A673 (cell line): ENCODE measurements around the gene BCL2. TPM values are rescaled to one million over a fixed set of nuclear protein-coding genes. Genes with fewer than 3 reads are reported as not detected.

Experiments
- BruUV-seq: library from RNA; stranded (reverse); fragments of 400-500 nt; replicated peaks from 2 replicates; lab custom pipeline; 2021; lab: Mats Ljungman, UMichigan
- CTCF ChIA-PET: fragments of 300-600 bp; sonication (Branson Sonifier 250); formaldehyde crosslinking; loops from one replicate; lab custom pipeline; 2022; ENCODE audit warnings: antibody characterized with exemption; lab: Charles Lee
- POLR2A ChIA-PET: fragments of 300-600 bp; sonication (Branson Sonifier 250); formaldehyde crosslinking; loops from one replicate; lab custom pipeline; 2022; ENCODE audit warnings: antibody characterized with exemption; ENCODE audit not compliant: low non-redundant PET; lab: Charles Lee
- DNase-seq: peaks from one replicate; pipeline ENCODE4 v3.0.0-alpha.2; 2015; ENCODE audit warnings: low spot score
- H3K27ac ChIP-seq: fragments of 200-600 bp; sonication (generic); 2 replicates; pipeline ENCODE4 v1.5.1; 2016; ENCODE audit warnings: mixed run types, low read depth, mild to moderate bottlenecking, mixed read lengths, antibody characterized with exemption, low read length; ENCODE audit not compliant: poor library complexity, severe bottlenecking
- H3K27me3 ChIP-seq: fragments of 200-600 bp; sonication (generic); replicated peaks from 2 replicates; pipeline ENCODE4 v1.6.1; 2017; ENCODE audit warnings: mixed run types, low read depth, mild to moderate bottlenecking, mixed read lengths, antibody characterized with exemption, low read length; ENCODE audit not compliant: insufficient read depth, poor library complexity
- H3K36me3 ChIP-seq: fragments of 200-600 bp; sonication (generic); 2 replicates; pipeline ENCODE4 v1.6.1; 2016; ENCODE audit warnings: mixed run types, mild to moderate bottlenecking, mixed read lengths, antibody characterized with exemption, low read length; ENCODE audit not compliant: insufficient read depth, poor library complexity, severe bottlenecking
- H3K4me1 ChIP-seq: fragments of 200-600 bp; sonication (generic); 2 replicates; pipeline ENCODE4 v1.6.1; 2017; ENCODE audit warnings: mixed run types, mild to moderate bottlenecking, mixed read lengths, antibody characterized with exemption, low read length; ENCODE audit not compliant: insufficient read depth, poor library complexity, severe bottlenecking
- H3K4me3 ChIP-seq: fragments of 200-600 bp; sonication (generic); 2 replicates; pipeline ENCODE4 v1.5.1; 2016; ENCODE audit warnings: low read depth, mixed run types, mild to moderate bottlenecking, mixed read lengths, low read length; ENCODE audit not compliant: poor library complexity, severe bottlenecking
- H3K9me3 ChIP-seq: fragments of 200-600 bp; sonication (generic); 2 replicates; pipeline ENCODE4 v1.6.1; 2016; ENCODE audit warnings: mixed run types, low read depth, mild to moderate bottlenecking, mixed read lengths, antibody characterized with exemption, low read length; ENCODE audit not compliant: poor library complexity, severe bottlenecking
- CTCF ChIP-seq: fragments of 300-800, 200-600 bp; sonication (generic); conservative IDR thresholded peaks from 2 replicates; pipeline ENCODE4 v1.5.1; 2017; ENCODE audit warnings: low read depth, mild to moderate bottlenecking, antibody characterized with exemption, low read length, moderate library complexity, mixed read lengths
- EZH2 ChIP-seq: fragments of 200-600 bp; sonication (generic); IDR thresholded peaks from 2 replicates; pipeline ENCODE4 v1.6.1; 2017; ENCODE audit warnings: borderline replicate concordance, low read depth, mild to moderate bottlenecking, mixed read lengths, antibody characterized with exemption, low read length; ENCODE audit not compliant: poor library complexity, severe bottlenecking
- intact Hi-C: fragments of 100-400 bp; cut with micrococcal nuclease; formaldehyde crosslinking; loops from one replicate; pipeline ENCODE4 v1.10.0; 2022; ENCODE audit not compliant: unreplicated experiment
- total RNA-seq: library from RNA; stranded (reverse); gene quantifications from 2 replicates; pipeline ENCODE4 v1.2.3, GENCODE V29; 2021

BCL2 gene
- total RNA-seq, 1 experiment from 2014 or later: 24.9 TPM

GRCh38 chr18:63207835-63208234 lies 111.7 kb downstream of the BCL2 start:
- ChIA-PET POLR2A (no interaction called here), CTCF (no interaction called here)
- Histone ChIP-seq H3K27me3 (no peaks in the 10 kb centered on the region), H3K4me3 (no peak overlapping the region), H3K27ac (no peak overlapping the region), H3K9me3 (no peaks in the 10 kb centered on the region), H3K36me3 (no peaks in the 10 kb centered on the region), H3K4me1 (no peaks in the 10 kb centered on the region)
- TF ChIP-seq CTCF (no peak), EZH2 (no peak)
- intact Hi-C loops: no loop called here
- BruUV-seq: no TSS peak
- no peak for DNase-seq

GRCh38 chr18:63207143-63207790 lies 112.3 kb downstream of the BCL2 start:
- Histone ChIP-seq H3K4me1 (no peaks in the 10 kb centered on the region), H3K4me3 (no peak overlapping the region), H3K9me3 (no peaks in the 10 kb centered on the region), H3K27ac (no peak overlapping the region), H3K36me3 (no peaks in the 10 kb centered on the region), H3K27me3 (no peaks in the 10 kb centered on the region)
- BruUV-seq: no TSS peak
- POLR2A ChIA-PET: no interaction called here
- intact Hi-C loops: no loop called here
- TF ChIP-seq EZH2 (no peak), CTCF (no peak)
- CTCF ChIA-PET: no interaction called here
- no peak for DNase-seq

- TF ChIP-seq EZH2 (no peak), CTCF (no peak)
- no peaks in the 10 kb centered on the region for H3K9me3 ChIP-seq
- H3K4me3 ChIP-seq: no peak overlapping the region
- H3K27me3 ChIP-seq: no peaks in the 10 kb centered on the region
- CTCF ChIA-PET: no interaction called here
- POLR2A ChIA-PET: no interaction called here
- no peaks in the 10 kb centered on the region for H3K4me1 ChIP-seq
- intact Hi-C loops: no loop called here
- DNase-seq: no peak
- no peak overlapping the region for H3K27ac ChIP-seq
- no TSS peak for BruUV-seq
- no peaks in the 10 kb centered on the region for H3K36me3 ChIP-seq
Observed at GRCh38 chr18:63206433-63207142, 113.0 kb downstream of the BCL2 start.
